K562 (cell line): Measurements from ENCODE around the gene TRPM8. TPM values are rescaled to one million over a fixed set of nuclear protein-coding genes. Genes with fewer than 3 reads are reported as not detected.

Experiments
- CHD2 ChIP-seq: IDR thresholded peaks from 2 replicates; pipeline ENCODE4 v1.6.1; 2011; ENCODE audit warnings: low read depth, low read length
- COPS2 ChIP-seq: fragments of 450-650 bp; conservative IDR thresholded peaks from 2 replicates; pipeline ENCODE4 v1.6.1; 2016; ENCODE audit warnings: mild to moderate bottlenecking, moderate library complexity
- CTCF ChIP-seq, 3 experiments: IDR thresholded peaks in 2 of 3; conservative IDR thresholded peaks in 1 of 3; 2 replicates each; pipeline ENCODE4 v1.5.1; 2011 to 2012; ENCODE audit warnings: low read length in 3 of 3, mild to moderate bottlenecking in 3 of 3, control low read depth in 2 of 3, improper control_type of control experiment in 1 of 3, inconsistent platforms in 1 of 3, low read depth in 1 of 3, mixed read lengths in 1 of 3, moderate library complexity in 1 of 3; ENCODE audit not compliant: insufficient read depth in 2 of 3
- DMBX1 ChIP-seq: fragments of 250-450 bp; sonication (Bioruptor Pico); IDR thresholded peaks from 2 replicates; pipeline ENCODE4 v1.8.0; 2022; ENCODE audit warnings: inconsistent platforms, mild to moderate bottlenecking, moderate library complexity, borderline replicate concordance
- GTF3C2 ChIP-seq: IDR thresholded peaks from 3 replicates; pipeline ENCODE4 v1.6.1; 2011; ENCODE audit warnings: borderline replicate concordance, mild to moderate bottlenecking, moderate library complexity; ENCODE audit not compliant: insufficient read length; ENCODE audit errors: extremely low read depth
- STAT5B ChIP-seq: fragments of 250-450 bp; sonication (Bioruptor Pico); IDR thresholded peaks from 2 replicates; pipeline ENCODE4 v1.8.0; 2021; ENCODE audit warnings: mild to moderate bottlenecking, inconsistent platforms
- TFAP4 ChIP-seq: sonication (generic); formaldehyde crosslinking; IDR thresholded peaks from 2 replicates; pipeline ENCODE4 v1.8.0; 2022; ENCODE audit warnings: missing genetic modification reagents, mild to moderate bottlenecking, moderate library complexity, borderline replicate concordance
- ZC3H4 ChIP-seq: sonication (generic); formaldehyde crosslinking; IDR thresholded peaks from 2 replicates; pipeline ENCODE4 v1.9.0; 2021; ENCODE audit warnings: missing genetic modification reagents, borderline replicate concordance
- polyA plus RNA-seq, 8 experiments: library from polyadenylated mRNA; depleted of rRNA in 4 of 8; stranded (reverse) in 5 of 8; unstranded in 3 of 8; fragments of >200 nt; fragmentation: Nextera tagmentation in 2 of 8; fragmentation: Illumina TruSeq in 1 of 8; extraction: Ambion mirVana in 2 of 8; extraction: Trizol in 1 of 8; gene quantifications; 2 replicates each; pipeline versions ENCODE4 v1.2.1 to v1.2.3, GENCODE V29; 2011 to 2014; ENCODE audit warnings: inconsistent platforms in 1 of 8, missing spikeins in 1 of 8
- total RNA-seq, 7 experiments: library from RNA; depleted of rRNA in 6 of 7; stranded (reverse); fragments of >200 nt in 6 of 7; fragmentation: Illumina TruSeq in 2 of 7; extraction: Trizol in 2 of 7; gene quantifications; 2 replicates each; pipeline versions ENCODE4 v1.2.1 to v1.2.3, GENCODE V29; 2011 to 2021; ENCODE audit warnings: low replicate concordance in 1 of 7

The TRPM8 gene
- total and polyA plus RNA-seq, 9 of the 15 experiments (the other 6 are each of a cell fraction or from before 2014, with no cell fraction given): not detected

GRCh38 chr2:233982421-233983121 is 65.4 kb downstream of the TRPM8 start (continued):
- no peak for TF ChIP-seq DMBX1 (CRISPR knock-in tag)
- TF ChIP-seq GTF3C2: no peak
- no peak for TF ChIP-seq CTCF (IDR thresholded peaks at IDR 0.05 in 2 of 3, conservative IDR thresholded peaks at IDR 0.05 in 1 of 3; ENCODE audit: insufficient read depth in 2 of 3, low read depth in 1 of 3, low read length in 3 of 3)
- no peak for TF ChIP-seq TFAP4 (CRISPR knock-in tag)
- TF ChIP-seq COPS2: no peak
- TF ChIP-seq ZC3H4 (CRISPR knock-in tag): no peak
- no peak for TF ChIP-seq STAT5B (CRISPR knock-in tag)
- TF ChIP-seq CHD2: no peak
